ENCODE data around the gene SASH1. TPM values are rescaled to one million over a fixed set of nuclear protein-coding genes. Genes with fewer than 3 reads are reported as not detected.

Gene SASH1
- total and polyA plus RNA-seq, 9 of the 15 experiments (the other 6 are each of a cell fraction or from before 2014, with no cell fraction given), result 0.35 to 3.5 (median 1.6) TPM

DNA sequence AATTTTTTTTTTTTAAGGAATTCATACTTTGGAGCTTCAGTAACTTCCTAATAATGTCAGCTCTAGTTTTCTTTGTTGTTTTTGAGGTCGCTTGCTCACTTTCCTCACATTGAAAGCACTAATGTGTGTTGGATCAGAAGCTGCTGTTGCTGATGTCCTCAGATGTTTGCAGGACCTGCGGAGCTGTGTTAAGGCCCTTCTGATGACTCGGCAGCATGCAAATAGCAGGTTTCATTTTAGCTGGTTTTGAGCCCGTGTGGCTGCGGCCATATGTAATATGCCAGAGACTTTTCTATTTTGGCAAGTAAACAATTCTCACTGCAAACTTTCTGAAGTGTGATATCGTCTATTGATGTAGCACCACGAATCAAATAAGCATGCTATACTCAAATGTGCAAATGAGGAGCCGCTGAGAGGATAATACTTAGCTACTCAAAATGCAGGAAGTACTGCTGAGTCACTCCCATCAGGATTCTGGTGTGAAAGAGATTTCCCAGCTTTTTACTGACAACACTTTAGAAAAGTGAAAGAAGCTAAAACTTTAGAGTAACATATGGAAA is 187.8 kb downstream of the SASH1 start (continued):
- TF ChIP-seq STAT5B (CRISPR knock-in tag; IDR thresholded peaks at IDR 0.05), result no peak
- TF ChIP-seq NR3C1 (CRISPR knock-in tag; IDR thresholded peaks at IDR 0.05), result no peak
- no peak for TF ChIP-seq NCOA2 (IDR thresholded peaks at IDR 0.05; ENCODE audit: partially characterized antibody in 2 of 2)
- no peak for TF ChIP-seq POLR2B (IDR thresholded peaks at IDR 0.05; ENCODE audit: low read depth, partially characterized antibody)
- no peak for TF ChIP-seq ZBTB34 (CRISPR knock-in tag; IDR thresholded peaks at IDR 0.05)
- TF ChIP-seq RCOR1 (IDR thresholded peaks at IDR 0.05; ENCODE audit: borderline replicate concordance in 1 of 2, low read depth in 2 of 2, low read length in 2 of 2), result peak in 1 of 2 experiments; percentile 30; a peak in 1 of 4 replicates
- peak; percentile 39; the same call in 1 of the 2 replicates for TF ChIP-seq EP400 (IDR thresholded peaks at IDR 0.05)
- no peak for TF ChIP-seq SIN3A (IDR thresholded peaks at IDR 0.05; ENCODE audit: borderline replicate concordance in 2 of 2, control insufficient read depth in 1 of 2, low read depth in 2 of 2, low read length in 2 of 2)
- TF ChIP-seq BRF1 (IDR thresholded peaks at IDR 0.05; ENCODE audit: borderline replicate concordance, extremely low read depth, insufficient read length), result no peak
- TF ChIP-seq TFAM (CRISPR knock-in tag; conservative IDR thresholded peaks at IDR 0.05), result no peak
- TF ChIP-seq, protein P1, sequence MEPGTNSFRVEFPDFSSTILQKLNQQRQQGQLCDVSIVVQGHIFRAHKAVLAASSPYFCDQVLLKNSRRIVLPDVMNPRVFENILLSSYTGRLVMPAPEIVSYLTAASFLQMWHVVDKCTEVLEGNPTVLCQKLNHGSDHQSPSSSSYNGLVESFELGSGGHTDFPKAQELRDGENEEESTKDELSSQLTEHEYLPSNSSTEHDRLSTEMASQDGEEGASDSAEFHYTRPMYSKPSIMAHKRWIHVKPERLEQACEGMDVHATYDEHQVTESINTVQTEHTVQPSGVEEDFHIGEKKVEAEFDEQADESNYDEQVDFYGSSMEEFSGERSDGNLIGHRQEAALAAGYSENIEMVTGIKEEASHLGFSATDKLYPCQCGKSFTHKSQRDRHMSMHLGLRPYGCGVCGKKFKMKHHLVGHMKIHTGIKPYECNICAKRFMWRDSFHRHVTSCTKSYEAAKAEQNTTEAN (CRISPR knock-in tag; IDR thresholded peaks at IDR 0.05), result no peak
- TF ChIP-seq STAT5A (IDR thresholded peaks at IDR 0.05; ENCODE audit: borderline replicate concordance, low read length), result no peak
- no peak for TF ChIP-seq MIER1 (IDR thresholded peaks at IDR 0.05; ENCODE audit: low read depth)
- TF ChIP-seq EP300 (IDR thresholded peaks at IDR 0.05; ENCODE audit: low read length), result no peak
- no peak for TF ChIP-seq SNIP1 (IDR thresholded peaks at IDR 0.05; ENCODE audit: low read depth)
- TF ChIP-seq, protein P2, sequence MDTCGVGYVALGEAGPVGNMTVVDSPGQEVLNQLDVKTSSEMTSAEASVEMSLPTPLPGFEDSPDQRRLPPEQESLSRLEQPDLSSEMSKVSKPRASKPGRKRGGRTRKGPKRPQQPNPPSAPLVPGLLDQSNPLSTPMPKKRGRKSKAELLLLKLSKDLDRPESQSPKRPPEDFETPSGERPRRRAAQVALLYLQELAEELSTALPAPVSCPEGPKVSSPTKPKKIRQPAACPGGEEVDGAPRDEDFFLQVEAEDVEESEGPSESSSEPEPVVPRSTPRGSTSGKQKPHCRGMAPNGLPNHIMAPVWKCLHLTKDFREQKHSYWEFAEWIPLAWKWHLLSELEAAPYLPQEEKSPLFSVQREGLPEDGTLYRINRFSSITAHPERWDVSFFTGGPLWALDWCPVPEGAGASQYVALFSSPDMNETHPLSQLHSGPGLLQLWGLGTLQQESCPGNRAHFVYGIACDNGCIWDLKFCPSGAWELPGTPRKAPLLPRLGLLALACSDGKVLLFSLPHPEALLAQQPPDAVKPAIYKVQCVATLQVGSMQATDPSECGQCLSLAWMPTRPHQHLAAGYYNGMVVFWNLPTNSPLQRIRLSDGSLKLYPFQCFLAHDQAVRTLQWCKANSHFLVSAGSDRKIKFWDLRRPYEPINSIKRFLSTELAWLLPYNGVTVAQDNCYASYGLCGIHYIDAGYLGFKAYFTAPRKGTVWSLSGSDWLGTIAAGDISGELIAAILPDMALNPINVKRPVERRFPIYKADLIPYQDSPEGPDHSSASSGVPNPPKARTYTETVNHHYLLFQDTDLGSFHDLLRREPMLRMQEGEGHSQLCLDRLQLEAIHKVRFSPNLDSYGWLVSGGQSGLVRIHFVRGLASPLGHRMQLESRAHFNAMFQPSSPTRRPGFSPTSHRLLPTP (IDR thresholded peaks at IDR 0.05; ENCODE audit: borderline replicate concordance, extremely low read depth, insufficient read length), result no peak
- no peak for TF ChIP-seq ZNF695 (CRISPR knock-in tag; IDR thresholded peaks at IDR 0.05)
- no peak for TF ChIP-seq ZNF79 (CRISPR knock-in tag; IDR thresholded peaks at IDR 0.05; ENCODE audit: low read depth)
- no peak for TF ChIP-seq POLR2H (tag; IDR thresholded peaks at IDR 0.05; ENCODE audit: low read depth)
- no peak for TF ChIP-seq ETV6 (IDR thresholded peaks at IDR 0.05; ENCODE audit: borderline replicate concordance in 1 of 2, low read depth in 2 of 2, low read length in 1 of 2)
- TF ChIP-seq ETV6 (CRISPR knock-in tag; IDR thresholded peaks at IDR 0.05; ENCODE audit: borderline replicate concordance), result no peak
- no peak for TF ChIP-seq PHF8 (IDR thresholded peaks at IDR 0.05; ENCODE audit: borderline replicate concordance, low read length)
- no peak for TF ChIP-seq CEBPB (tag; IDR thresholded peaks at IDR 0.05)
